GM18951 (cell line): ENCODE data around the gene MRPS17.

Source experiments
- POLR2A ChIP-seq: IDR thresholded peaks from 4 replicates; pipeline ENCODE4 v1.6.1; 2011; ENCODE audit warnings: mild to moderate bottlenecking; ENCODE audit not compliant: insufficient read length, insufficient read depth; ENCODE audit errors: extremely low read depth
- in situ Hi-C: fragments of 300-500 bp; cut with MboI; formaldehyde crosslinking; loops from one replicate; pipeline ENCODE4 v1.12.0; 2022; ENCODE audit warnings: low sequenced_read_pairs, mixed read lengths, inconsistent platforms; ENCODE audit not compliant: unreplicated experiment

The MRPS17 gene

GRCh38 chr7:55951637-55952351, at the start of gene MRPS17:
TSS of gene MRPS17 (plus strand) at chr7:55951877. CDS start at chr7:55953196, 1,319 bp downstream.
- in situ Hi-C loops = loop anchor here (25.0 kb wide), 2 partner anchors 314 to 664 kb away; no protein-coding TSS in a partner anchor
- peak; percentile 93 for TF ChIP-seq POLR2A

- in situ Hi-C loops = no loop called here
- TF ChIP-seq POLR2A = no peak
These were observed 47.5 kb upstream of the MRPS17 start for GRCh38 chr7:55903985-55904759.

- in situ Hi-C loops = no loop called here
- TF ChIP-seq POLR2A = no peak
These were observed 38.9 kb upstream of the MRPS17 start for GRCh38 chr7:55912748-55913158.

DNA sequence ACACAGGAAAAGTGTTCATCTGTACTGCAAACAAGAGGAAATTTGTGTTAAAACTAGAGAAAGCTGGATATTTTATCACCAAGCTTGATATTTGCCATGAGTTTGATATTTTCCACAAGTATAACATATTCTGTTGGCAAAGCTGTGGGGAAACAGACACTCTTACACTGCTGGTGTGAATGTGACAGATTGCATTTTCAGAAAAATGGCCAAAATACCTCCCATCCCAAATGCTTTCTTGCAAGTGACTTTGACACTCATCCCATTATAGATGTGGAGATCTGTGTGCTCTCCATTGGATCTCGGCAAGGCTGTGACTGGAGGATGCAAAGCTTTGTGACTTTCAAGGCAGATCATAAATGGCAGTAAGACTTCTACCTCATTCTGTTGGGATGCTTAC, 33.9 kb upstream of the MRPS17 start:
- TF ChIP-seq POLR2A = no peak

GRCh38 chr7:55928006-55928767, 23.5 kb upstream of the MRPS17 start:
- in situ Hi-C loops = no loop called here
- no peak for TF ChIP-seq POLR2A

More for the DNA sequence above, 33.9 kb upstream of the MRPS17 start:
- in situ Hi-C loops = no loop called here

DNA sequence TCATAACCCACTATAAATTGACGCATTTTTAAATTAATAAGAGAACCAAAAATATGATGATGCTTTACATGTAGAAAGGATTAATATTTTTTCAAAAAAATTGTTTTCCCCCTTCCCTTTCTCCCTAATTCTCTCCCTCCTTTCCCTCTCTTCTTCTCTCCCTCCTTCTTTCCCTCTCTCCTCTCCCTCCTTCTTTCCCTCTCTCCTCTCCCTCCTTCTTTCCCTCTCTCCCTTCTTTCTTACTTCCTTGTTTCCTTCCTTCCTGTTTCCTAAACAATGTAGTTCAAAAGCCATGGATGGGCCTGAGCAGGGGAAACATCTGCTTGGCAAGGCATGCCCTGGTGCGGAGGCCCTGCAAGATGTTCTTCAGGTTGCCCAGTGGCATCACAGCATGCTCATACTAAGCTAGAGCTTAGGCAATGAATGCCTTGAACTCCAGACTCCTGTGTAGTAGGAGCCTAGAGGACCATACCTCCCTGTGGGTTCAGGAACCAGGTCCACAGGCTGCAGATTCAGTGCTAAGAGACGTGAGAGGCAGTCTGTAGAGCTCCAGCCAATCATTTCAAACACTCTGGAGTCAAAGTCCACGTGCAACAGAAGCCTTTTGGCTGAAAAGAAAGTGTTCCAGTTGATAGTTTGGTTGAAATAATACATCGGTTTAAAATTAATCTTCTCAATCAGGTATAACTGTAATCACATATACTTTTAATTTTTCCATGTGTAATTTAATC, 20.1 kb upstream of the MRPS17 start:
- no peak for TF ChIP-seq POLR2A
- in situ Hi-C loops = no loop called here

- in situ Hi-C loops = no loop called here
- no peak for TF ChIP-seq POLR2A
These were observed 12.1 kb upstream of the MRPS17 start for GRCh38 chr7:55939514-55940123.

GRCh38 chr7:55946545-55946944, 5.1 kb upstream of the MRPS17 start:
- in situ Hi-C loops = no loop called here
- no peak for TF ChIP-seq POLR2A

GRCh38 chr7:55952352-55952671, 635 bp downstream of the MRPS17 start:
- in situ Hi-C loops = loop anchor here (25.0 kb wide), 2 partner anchors 315 to 665 kb away; no protein-coding TSS in a partner anchor

DNA sequence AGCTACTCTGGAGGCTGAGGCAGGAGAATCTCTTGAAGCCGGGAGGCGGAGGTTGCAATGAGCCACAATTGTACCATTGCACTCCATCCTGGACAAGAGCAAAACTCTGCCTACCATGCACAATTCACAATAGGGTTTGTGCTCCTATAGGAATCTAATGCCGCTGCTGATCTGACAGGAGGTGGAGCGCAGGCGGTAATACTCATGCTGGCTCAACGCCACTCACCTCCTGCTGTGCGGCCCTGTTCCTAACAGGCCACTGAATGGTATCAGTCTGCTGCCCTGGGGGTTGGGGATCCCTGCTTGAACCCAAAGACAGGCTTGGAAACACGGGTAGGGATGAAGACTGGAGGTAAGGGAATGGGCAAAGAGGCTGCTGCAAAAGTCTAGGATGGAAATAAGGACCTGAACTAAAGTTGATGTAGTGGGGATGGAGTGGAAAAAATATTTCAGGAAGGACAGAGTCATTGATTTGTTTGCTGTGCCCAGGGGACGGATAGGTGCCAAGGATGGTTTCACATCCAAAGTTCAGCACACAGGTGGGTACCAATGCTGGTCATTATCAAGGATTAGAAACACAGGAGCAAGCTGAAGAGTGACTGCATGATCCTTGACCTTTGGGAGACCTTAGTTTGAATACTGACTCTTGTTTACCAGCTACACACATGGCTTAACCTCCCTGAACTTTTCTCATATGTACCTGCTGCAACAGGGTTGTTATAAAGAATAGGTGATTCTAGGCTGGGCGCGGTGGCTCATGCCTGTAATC, 2.2 kb downstream of the MRPS17 start:
- in situ Hi-C loops = loop anchor here (25.0 kb wide), 2 partner anchors 317 to 667 kb away; no protein-coding TSS in a partner anchor
- TF ChIP-seq POLR2A = no peak

DNA sequence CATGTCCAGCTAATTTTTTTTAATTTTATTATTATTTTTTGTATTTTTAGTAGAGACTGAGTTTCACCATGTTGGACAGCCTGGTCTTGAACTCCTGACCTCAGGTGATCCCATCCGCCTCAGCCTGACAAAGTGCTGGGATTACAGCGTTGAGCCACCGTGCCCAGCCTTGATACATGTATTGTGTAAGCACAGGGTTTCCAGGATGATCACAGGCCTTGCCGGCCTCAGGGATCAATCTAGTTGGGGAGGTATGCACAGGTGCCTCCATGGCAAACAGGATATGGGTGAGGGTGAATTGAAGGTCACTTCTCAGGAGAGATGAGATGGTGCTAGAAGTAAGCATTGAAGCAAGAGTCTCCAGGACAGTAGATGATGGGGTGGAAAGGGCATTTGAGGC, 5.5 kb downstream of the MRPS17 start:
- TF ChIP-seq POLR2A = no peak
- in situ Hi-C loops = loop anchor here (25.0 kb wide), 2 partner anchors 320 to 670 kb away; no protein-coding TSS in a partner anchor

DNA sequence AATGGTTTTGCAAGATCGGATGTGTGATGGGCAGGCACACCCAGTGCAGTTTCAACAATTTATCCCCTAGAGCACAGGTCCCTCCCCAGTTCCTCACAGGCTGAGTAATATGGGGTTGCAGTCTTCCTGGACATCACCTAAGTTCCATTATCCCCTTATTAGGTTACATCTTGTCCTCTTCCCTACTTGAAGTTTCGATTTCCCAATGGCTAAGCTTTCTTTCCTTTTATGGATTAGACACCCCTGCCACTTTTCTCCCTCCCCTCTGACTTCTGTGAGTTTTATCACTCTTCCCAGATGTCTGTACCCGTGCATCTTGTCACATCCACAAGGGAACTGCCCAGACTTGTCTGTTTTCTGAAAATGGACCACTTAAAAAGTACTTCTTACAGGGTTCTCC, 10.3 kb downstream of the MRPS17 start:
- in situ Hi-C loops = loop anchor here (25.0 kb wide), 2 partner anchors 325 to 675 kb away; no protein-coding TSS in a partner anchor
- TF ChIP-seq POLR2A = no peak
